ENCODE measurements around the gene MEIS1. TPM values are rescaled to one million over a fixed set of nuclear protein-coding genes. Genes with fewer than 3 reads are reported as not detected.

MEIS1 gene
- total RNA-seq, 2 experiments from 2014 or later: not detected

- no peaks in the 10 kb centered on the region for H3K9me3 Mint-ChIP-seq (ENCODE audit: low read depth)
- H3K4me3 Mint-ChIP-seq: no peak overlapping the region
- ChIA-PET POLR2A (no interaction called here), CTCF (no interaction called here)
- H3K27me3 Mint-ChIP-seq: peaks cover 16% of the 10 kb centered on the region
- H3K36me3 Mint-ChIP-seq (ENCODE audit: low read depth): no peaks in the 10 kb centered on the region
- H3K4me1 Mint-ChIP-seq: peaks cover under 1% of the 10 kb centered on the region
- no peak for DNase-seq
- ATAC-seq: no peak
- H3K27ac Mint-ChIP-seq: no peak overlapping the region
- intact Hi-C loops (cut with DNase I, micrococcal nuclease): no loop called here
Observed at GRCh38 chr2:66569974-66570373, 135.0 kb downstream of the MEIS1 start.

GRCh38 chr2:66570471-66570870 is 135.5 kb downstream of the MEIS1 start:
- intact Hi-C loops (cut with DNase I, micrococcal nuclease): no loop called here
- Mint-ChIP-seq H3K4me3 (no peak overlapping the region), H3K4me1 (peaks cover 5% of the 10 kb centered on the region), H3K27me3 (peaks cover 21% of the 10 kb centered on the region), H3K9me3 (ENCODE audit: low read depth) (no peaks in the 10 kb centered on the region), H3K27ac (no peak overlapping the region), H3K36me3 (ENCODE audit: low read depth) (no peaks in the 10 kb centered on the region)
- ChIA-PET POLR2A (no interaction called here), CTCF (no interaction called here)
- no peak for ATAC-seq
- no peak for DNase-seq

GRCh38 chr2:66571918-66572317 is 137.0 kb downstream of the MEIS1 start:
- Mint-ChIP-seq H3K36me3 (ENCODE audit: low read depth) (no peaks in the 10 kb centered on the region), H3K4me1 (peaks cover 6% of the 10 kb centered on the region), H3K27me3 (peaks cover 26% of the 10 kb centered on the region), H3K27ac (no peak overlapping the region), H3K9me3 (ENCODE audit: low read depth) (no peaks in the 10 kb centered on the region), H3K4me3 (no peak overlapping the region)
- POLR2A ChIA-PET: no interaction called here
- CTCF ChIA-PET: interaction anchor here (0.6 kb wide), 1 partner anchor 15 kb away, joined by 3 read pairs; no protein-coding TSS in a partner anchor
- DNase-seq (no peak), ATAC-seq (no peak)
- intact Hi-C loops (cut with DNase I, micrococcal nuclease): no loop called here

- CTCF ChIA-PET: interaction anchor here (0.6 kb wide), 1 partner anchor 15 kb away, joined by 3 read pairs; no protein-coding TSS in a partner anchor
- Mint-ChIP-seq H3K4me1 (peaks cover 6% of the 10 kb centered on the region), H3K4me3 (no peak overlapping the region), H3K27me3 (peaks cover 30% of the 10 kb centered on the region), H3K36me3 (ENCODE audit: low read depth) (no peaks in the 10 kb centered on the region), H3K27ac (no peak overlapping the region), H3K9me3 (ENCODE audit: low read depth) (no peaks in the 10 kb centered on the region)
- no peak for ATAC-seq
- intact Hi-C loops (cut with DNase I, micrococcal nuclease): no loop called here
- DNase-seq: no peak
- POLR2A ChIA-PET: no interaction called here
Observed at GRCh38 chr2:66572391-66572790, 137.5 kb downstream of the MEIS1 start.

- no peak for ATAC-seq
- no peak overlapping the region for H3K4me3 Mint-ChIP-seq
- intact Hi-C loops (cut with DNase I, micrococcal nuclease): no loop called here
- DNase-seq: no peak
- H3K9me3 Mint-ChIP-seq (ENCODE audit: low read depth): no peaks in the 10 kb centered on the region
- POLR2A ChIA-PET: no interaction called here
- CTCF ChIA-PET: no interaction called here
- no peaks in the 10 kb centered on the region for H3K36me3 Mint-ChIP-seq (ENCODE audit: low read depth)
- no peak overlapping the region for H3K27ac Mint-ChIP-seq
- peaks cover 40% of the 10 kb centered on the region for H3K27me3 Mint-ChIP-seq
- peaks cover 6% of the 10 kb centered on the region for H3K4me1 Mint-ChIP-seq
Observed at GRCh38 chr2:66573416-66573815, 138.5 kb downstream of the MEIS1 start.

GRCh38 chr2:66573821-66574233 is 138.9 kb downstream of the MEIS1 start:
- ChIA-PET CTCF (no interaction called here), POLR2A (no interaction called here)
- Mint-ChIP-seq H3K4me3 (no peak overlapping the region), H3K4me1 (peaks cover 6% of the 10 kb centered on the region), H3K36me3 (ENCODE audit: low read depth) (no peaks in the 10 kb centered on the region), H3K27me3 (peaks cover 44% of the 10 kb centered on the region), H3K9me3 (ENCODE audit: low read depth) (no peaks in the 10 kb centered on the region), H3K27ac (no peak overlapping the region)
- DNase-seq: no peak
- ATAC-seq: no peak
- intact Hi-C loops (cut with DNase I, micrococcal nuclease): no loop called here

- H3K9me3 Mint-ChIP-seq (ENCODE audit: low read depth): no peaks in the 10 kb centered on the region
- ATAC-seq (no peak), DNase-seq (peak; percentile 34)
- no peak overlapping the region for H3K27ac Mint-ChIP-seq
- peaks cover 49% of the 10 kb centered on the region for H3K27me3 Mint-ChIP-seq
- intact Hi-C loops (cut with DNase I, micrococcal nuclease): loop anchor here (5.0 kb wide), 2 partner anchors 138 to 933 kb away; partner anchors contain the start of gene MEIS1 (in 1 of the 2)
- POLR2A ChIA-PET: no interaction called here
- H3K36me3 Mint-ChIP-seq (ENCODE audit: low read depth): no peaks in the 10 kb centered on the region
- peaks cover 6% of the 10 kb centered on the region for H3K4me1 Mint-ChIP-seq
- CTCF ChIA-PET: no interaction called here
- H3K4me3 Mint-ChIP-seq: no peak overlapping the region
Observed at GRCh38 chr2:66574701-66575624, 140.0 kb downstream of the MEIS1 start.

- ATAC-seq (no peak), DNase-seq (peak; percentile 25)
- no peak overlapping the region for H3K27ac Mint-ChIP-seq
- intact Hi-C loops (cut with DNase I, micrococcal nuclease): loop anchor here (2.0 to 5.0 kb wide), 3 partner anchors 138 to 933 kb away; partner anchors contain the start of gene MEIS1 (in 1 of the 2)
- no peaks in the 10 kb centered on the region for H3K36me3 Mint-ChIP-seq (ENCODE audit: low read depth)
- peaks cover 8% of the 10 kb centered on the region for H3K4me1 Mint-ChIP-seq
- no peak overlapping the region for H3K4me3 Mint-ChIP-seq
- ChIA-PET CTCF (interaction anchor here (1.5 kb wide), 1 partner anchor 140 kb away, joined by 3 read pairs; no protein-coding TSS in a partner anchor), POLR2A (no interaction called here)
- H3K9me3 Mint-ChIP-seq (ENCODE audit: low read depth): no peaks in the 10 kb centered on the region
- peaks cover 51% of the 10 kb centered on the region for H3K27me3 Mint-ChIP-seq
Observed at GRCh38 chr2:66575625-66576310, 140.8 kb downstream of the MEIS1 start.

GRCh38 chr2:66576311-66576560 is 141.3 kb downstream of the MEIS1 start:
- H3K9me3 Mint-ChIP-seq (ENCODE audit: low read depth): no peaks in the 10 kb centered on the region
- ChIA-PET POLR2A (no interaction called here), CTCF (interaction anchor here (1.5 kb wide), 1 partner anchor 140 kb away, joined by 3 read pairs; no protein-coding TSS in a partner anchor)
- DNase-seq (no peak), ATAC-seq (no peak)
- peaks cover 10% of the 10 kb centered on the region for H3K4me1 Mint-ChIP-seq
- no peak overlapping the region for H3K27ac Mint-ChIP-seq
- H3K4me3 Mint-ChIP-seq: no peak overlapping the region
- H3K27me3 Mint-ChIP-seq: peaks cover 56% of the 10 kb centered on the region
- intact Hi-C loops (cut with DNase I, micrococcal nuclease): loop anchor here (2.0 to 5.0 kb wide), 3 partner anchors 139 to 934 kb away; partner anchors contain the start of gene MEIS1 (in 1 of the 2)
- no peaks in the 10 kb centered on the region for H3K36me3 Mint-ChIP-seq (ENCODE audit: low read depth)

- Mint-ChIP-seq H3K27me3 (peaks cover 55% of the 10 kb centered on the region), H3K27ac (no peak overlapping the region), H3K4me1 (peaks cover 10% of the 10 kb centered on the region), H3K36me3 (ENCODE audit: low read depth) (no peaks in the 10 kb centered on the region), H3K4me3 (no peak overlapping the region), H3K9me3 (ENCODE audit: low read depth) (no peaks in the 10 kb centered on the region)
- ChIA-PET POLR2A (no interaction called here), CTCF (interaction anchor here (1.5 kb wide), 1 partner anchor 141 kb away, joined by 3 read pairs; no protein-coding TSS in a partner anchor)
- intact Hi-C loops (cut with DNase I, micrococcal nuclease): loop anchor here (2.0 to 5.0 kb wide), 3 partner anchors 139 to 934 kb away; partner anchors contain the start of gene MEIS1 (in 1 of the 2)
- ATAC-seq (no peak), DNase-seq (no peak)
Observed at GRCh38 chr2:66576561-66577320, 141.8 kb downstream of the MEIS1 start.

- Mint-ChIP-seq H3K9me3 (ENCODE audit: low read depth) (no peaks in the 10 kb centered on the region), H3K36me3 (ENCODE audit: low read depth) (no peaks in the 10 kb centered on the region), H3K4me3 (no peak overlapping the region), H3K27ac (no peak overlapping the region), H3K27me3 (peaks cover 51% of the 10 kb centered on the region), H3K4me1 (peaks cover 10% of the 10 kb centered on the region)
- CTCF ChIA-PET: interaction anchor here (1.5 kb wide), 1 partner anchor 142 kb away, joined by 3 read pairs; no protein-coding TSS in a partner anchor
- POLR2A ChIA-PET: no interaction called here
- intact Hi-C loops (cut with DNase I, micrococcal nuclease): loop anchor here (2.0 to 5.0 kb wide), 3 partner anchors 140 to 935 kb away; partner anchors contain the start of gene MEIS1 (in 1 of the 2)
- no peak for DNase-seq
- ATAC-seq: no peak
Observed at GRCh38 chr2:66577321-66578053, 142.6 kb downstream of the MEIS1 start.

Data from activated CD4-positive, alpha-beta T cell treated with anti-CD3 and anti-CD28 coated beads for 36 hours (primary cell).